Lower leg skin (tissue), 4 donors: ENCODE results near the gene DIO1. TPM values are rescaled to one million over a fixed set of nuclear protein-coding genes. Genes with fewer than 3 reads are reported as not detected.

ENCODE experiments used
- DNase-seq, 2 donors: peaks; one replicate each; pipeline ENCODE4 v3.0.0-alpha.2; 2019; ENCODE audit warnings: low spot score in 2 of 2
- H3K4me3 ChIP-seq: fragments of 200-600 bp; sonication (generic); 2 replicates; pipeline ENCODE4 v1.5.1; 2017; ENCODE audit warnings: mild to moderate bottlenecking, low read depth; ENCODE audit not compliant: poor library complexity, severe bottlenecking
- POLR2A ChIP-seq, 2 donors: fragments of 450-650 bp; IDR thresholded peaks; one replicate each; pipeline ENCODE4 v1.6.1; 2016 to 2017; ENCODE audit warnings: antibody characterized with exemption in 2 of 2, mild to moderate bottlenecking in 1 of 2, moderate library complexity in 1 of 2
- WGBS, 2 donors: methylation state at CpG; one replicate each; pipeline ENCODE4 v1.1.5; 2018; 5-methylcytosine and 5-hydroxymethylcytosine counted together
- intact Hi-C: fragments of 100-400 bp; cut with DNase I; formaldehyde crosslinking; loops from one replicate; pipeline ENCODE4 v1.15.0; 2023; ENCODE audit warnings: low total_unique reads
- total RNA-seq, 4 donors: library from RNA; depleted of rRNA; stranded (reverse); fragments of >200 nt; gene quantifications; one replicate each; pipeline ENCODE4 v1.1.0, GENCODE V29; 2016
- TF ChIP-seq, protein P1 (sequence below), 3 donors: fragments of 450-650 bp; IDR thresholded peaks; one replicate each; pipeline ENCODE4 v1.5.1; 2016; ENCODE audit warnings: antibody characterized with exemption in 3 of 3, mild to moderate bottlenecking in 3 of 3, moderate library complexity in 2 of 3

The DIO1 gene
- total RNA-seq, 4 donors from 2014 or later = not detected

DNA sequence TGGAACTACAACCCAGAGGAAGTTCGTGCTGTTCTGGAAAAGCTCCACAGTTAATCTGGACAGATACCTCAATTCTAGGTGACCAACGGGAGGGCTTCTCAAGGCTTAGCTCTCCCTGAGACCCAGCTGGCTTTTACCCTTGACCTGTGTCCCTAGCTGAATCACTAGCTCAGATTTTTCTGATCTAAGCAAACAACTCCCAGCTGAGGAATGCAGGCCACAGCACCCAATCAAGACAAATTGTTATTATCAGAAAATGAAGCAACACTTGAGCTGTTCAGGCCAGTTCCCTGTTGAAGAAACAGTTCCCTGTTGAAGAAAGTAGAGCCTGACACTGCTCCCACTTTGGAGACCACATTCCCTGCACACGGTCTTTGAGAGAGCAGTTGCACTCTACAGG, 16.0 kb downstream of the DIO1 start:
- no peak for TF ChIP-seq POLR2A (IDR thresholded peaks at IDR 0.05)
- TF ChIP-seq, protein P1, sequence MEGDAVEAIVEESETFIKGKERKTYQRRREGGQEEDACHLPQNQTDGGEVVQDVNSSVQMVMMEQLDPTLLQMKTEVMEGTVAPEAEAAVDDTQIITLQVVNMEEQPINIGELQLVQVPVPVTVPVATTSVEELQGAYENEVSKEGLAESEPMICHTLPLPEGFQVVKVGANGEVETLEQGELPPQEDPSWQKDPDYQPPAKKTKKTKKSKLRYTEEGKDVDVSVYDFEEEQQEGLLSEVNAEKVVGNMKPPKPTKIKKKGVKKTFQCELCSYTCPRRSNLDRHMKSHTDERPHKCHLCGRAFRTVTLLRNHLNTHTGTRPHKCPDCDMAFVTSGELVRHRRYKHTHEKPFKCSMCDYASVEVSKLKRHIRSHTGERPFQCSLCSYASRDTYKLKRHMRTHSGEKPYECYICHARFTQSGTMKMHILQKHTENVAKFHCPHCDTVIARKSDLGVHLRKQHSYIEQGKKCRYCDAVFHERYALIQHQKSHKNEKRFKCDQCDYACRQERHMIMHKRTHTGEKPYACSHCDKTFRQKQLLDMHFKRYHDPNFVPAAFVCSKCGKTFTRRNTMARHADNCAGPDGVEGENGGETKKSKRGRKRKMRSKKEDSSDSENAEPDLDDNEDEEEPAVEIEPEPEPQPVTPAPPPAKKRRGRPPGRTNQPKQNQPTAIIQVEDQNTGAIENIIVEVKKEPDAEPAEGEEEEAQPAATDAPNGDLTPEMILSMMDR (IDR thresholded peaks at IDR 0.05) = no peak
- no peak for DNase-seq
- intact Hi-C loops = no loop called here
- H3K4me3 ChIP-seq = no peak overlapping the region
- WGBS, 2 donors = 84 to 89% methylated on average over 3 of the region's 3 CpGs

DNA sequence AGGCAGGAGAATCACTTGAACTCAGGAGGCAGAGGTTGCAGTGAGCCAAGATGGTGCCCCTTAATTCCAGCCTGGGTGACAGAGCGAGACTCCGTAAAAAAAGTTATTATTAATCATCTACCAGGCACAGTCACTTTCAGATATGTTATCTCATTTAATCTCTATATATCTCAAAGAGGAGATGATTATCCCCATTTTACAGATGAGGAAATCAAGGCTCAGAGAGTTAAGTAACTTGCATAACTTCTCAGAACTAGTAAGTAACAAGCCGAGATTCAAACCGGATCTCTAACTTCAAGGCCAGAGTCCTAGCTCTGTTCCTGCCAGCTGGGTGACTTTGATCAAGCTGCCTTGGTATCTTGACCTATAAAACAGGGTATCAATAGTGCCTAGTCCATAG, 17.5 kb downstream of the DIO1 start:
- intact Hi-C loops = no loop called here
- WGBS, 2 donors = 90 to 93% methylated on average over 4 of the region's 4 CpGs
- no peak for DNase-seq
- H3K4me3 ChIP-seq = no peak overlapping the region
- TF ChIP-seq, protein P1 (IDR thresholded peaks at IDR 0.05) = no peak
- no peak for TF ChIP-seq POLR2A (IDR thresholded peaks at IDR 0.05)

DNA sequence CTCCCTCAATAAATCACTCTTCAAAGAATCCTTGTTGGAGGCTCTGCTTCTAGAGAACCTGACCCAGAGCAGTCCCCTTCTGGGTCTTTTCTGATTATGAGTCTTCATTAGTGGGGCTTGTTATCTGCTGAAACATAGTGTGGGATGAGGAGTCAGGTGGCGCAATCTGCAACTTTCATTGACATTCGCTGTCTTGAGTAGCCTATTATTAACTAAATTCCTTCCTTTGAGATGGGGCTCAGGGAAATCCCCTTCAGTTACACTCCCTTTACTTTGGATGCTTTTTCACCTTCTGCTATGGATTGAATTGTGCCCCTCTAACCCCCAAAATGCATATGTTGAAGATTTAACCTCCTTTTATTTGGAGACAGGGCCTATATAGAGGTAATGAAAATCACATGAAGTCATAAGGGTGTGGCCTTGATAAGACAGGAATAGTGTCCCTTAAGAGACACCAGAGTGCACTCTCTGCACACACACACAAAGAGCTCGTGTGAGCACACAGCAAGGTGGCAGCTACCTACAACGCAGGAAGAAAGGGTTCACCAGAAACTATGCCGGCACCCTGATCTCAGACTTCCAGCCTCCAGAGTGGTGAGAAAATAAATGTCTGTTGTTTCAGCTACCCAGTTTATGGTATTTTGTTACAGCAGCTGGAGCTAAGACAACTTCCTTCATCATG, 19.5 kb downstream of the DIO1 start:
- no peak overlapping the region for H3K4me3 ChIP-seq
- 78 to 83% methylated on average over 5 of the region's 5 CpGs for WGBS, 2 donors
- TF ChIP-seq POLR2A (IDR thresholded peaks at IDR 0.05) = no peak
- TF ChIP-seq, protein P1 (IDR thresholded peaks at IDR 0.05) = no peak
- intact Hi-C loops = no loop called here
- DNase-seq = no peak

DNA sequence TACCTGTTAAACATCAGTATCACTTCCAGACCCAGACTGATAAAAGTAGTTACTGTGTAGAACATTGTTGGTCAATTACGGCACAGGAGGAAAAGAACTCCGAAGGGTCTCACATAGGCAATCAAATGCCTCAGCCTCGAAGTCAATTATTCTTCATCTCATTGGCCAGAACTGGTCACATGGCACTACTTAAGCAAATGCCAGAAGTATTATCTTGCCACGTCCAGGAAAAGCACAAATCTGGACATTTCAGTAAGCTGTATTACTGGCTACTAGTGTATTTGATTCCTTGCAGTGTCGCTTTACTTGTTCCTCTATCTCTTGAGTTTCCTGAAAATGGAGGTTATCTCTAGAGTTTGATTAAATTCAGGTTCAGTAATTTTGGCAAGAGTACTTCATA, 24.4 kb downstream of the DIO1 start:
- 85 to 91% methylated on average over 5 of the region's 5 CpGs for WGBS, 2 donors
- intact Hi-C loops = no loop called here
- H3K4me3 ChIP-seq = no peak overlapping the region
- TF ChIP-seq, protein P1 (IDR thresholded peaks at IDR 0.05) = no peak
- TF ChIP-seq POLR2A (IDR thresholded peaks at IDR 0.05) = no peak
- DNase-seq = no peak

DNA sequence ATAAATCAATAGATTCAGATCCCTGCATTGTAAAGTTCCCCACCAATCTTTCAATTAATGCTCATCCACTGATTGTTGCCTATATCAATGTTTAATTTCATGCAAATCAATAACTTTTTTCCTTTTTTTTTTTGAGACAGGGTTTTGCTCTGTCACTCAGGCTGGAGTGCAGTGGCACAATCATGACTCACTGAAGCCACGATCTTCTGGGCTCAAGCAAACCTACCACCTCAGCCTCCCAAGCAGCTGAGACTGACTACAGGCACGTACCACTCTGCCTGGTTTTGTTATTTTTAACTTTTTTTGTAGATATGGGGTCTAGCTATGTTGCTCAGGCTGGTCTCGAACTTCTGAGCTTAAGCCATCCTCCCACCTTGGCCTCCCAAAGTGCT, 25.7 kb downstream of the DIO1 start:
- 82 to 85% methylated on average over 3 of the region's 3 CpGs for WGBS, 2 donors
- H3K4me3 ChIP-seq = no peak overlapping the region
- no peak for TF ChIP-seq POLR2A (IDR thresholded peaks at IDR 0.05)
- TF ChIP-seq, protein P1 (IDR thresholded peaks at IDR 0.05) = no peak
- intact Hi-C loops = no loop called here
- DNase-seq = no peak

- no peak for DNase-seq
- intact Hi-C loops = no loop called here
- no peak for TF ChIP-seq POLR2A (IDR thresholded peaks at IDR 0.05)
- TF ChIP-seq, protein P1 (IDR thresholded peaks at IDR 0.05) = no peak
- 97 to 100% methylated on average over 2 of the region's 2 CpGs for WGBS, 2 donors
- no peak overlapping the region for H3K4me3 ChIP-seq
These were observed 33.4 kb downstream of the DIO1 start for GRCh38 chr1:53927376-53927881.
